ENCODE results near the gene PTPN22. TPM values are rescaled to one million over a fixed set of nuclear protein-coding genes. Genes with fewer than 3 reads are reported as not detected.
A peak's percentile ranks its signal among the peaks of the same experiment; 100 is the strongest.

Gene PTPN22
- total and polyA plus RNA-seq, 9 of the 15 experiments (the other 6 are each of a cell fraction or from before 2014, with no cell fraction given), result 0.45 to 4.6 (median 1.1) TPM

DNA sequence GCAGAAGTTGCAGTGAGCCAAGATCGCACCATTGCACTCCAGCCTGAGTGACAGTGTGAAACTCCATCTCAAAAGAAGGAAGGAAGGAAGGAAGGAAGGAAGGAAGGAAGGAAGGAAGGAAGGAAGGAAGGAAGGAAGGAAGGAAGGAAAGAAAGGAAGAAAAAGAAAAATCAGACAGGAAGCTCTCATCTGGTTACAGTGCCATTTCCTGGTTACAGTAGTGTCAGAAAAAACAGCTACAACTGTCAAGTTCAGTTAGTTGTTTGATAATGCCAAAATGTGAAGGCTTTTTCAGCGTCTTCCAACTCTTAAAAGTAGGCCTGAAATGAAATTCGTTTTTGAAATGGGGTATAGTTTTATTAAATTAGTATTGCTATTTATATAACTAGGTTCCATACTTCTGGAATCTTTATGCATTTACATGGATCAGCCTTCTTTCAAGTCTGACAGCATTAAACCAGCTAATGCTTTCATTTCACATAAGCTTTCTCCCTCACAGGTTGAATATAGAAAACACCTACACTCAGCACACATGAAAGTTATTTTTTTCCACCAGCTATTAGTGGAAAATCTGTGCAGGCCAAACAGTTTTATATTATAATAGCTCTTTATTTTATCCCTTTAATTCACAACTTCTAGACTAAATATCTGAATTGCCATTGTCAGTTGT, 21.2 kb downstream of the PTPN22 start:
- Histone ChIP-seq H3K36me3 (ENCODE audit: control insufficient read depth, insufficient read depth, low read length) (no peaks in the 10 kb centered on the region), H3K4me1 (replicated peaks in 1 of 2; ENCODE audit: control insufficient read depth in 2 of 2, insufficient read depth in 2 of 2, low read length in 2 of 2) (no peaks in the 10 kb centered on the region), H4K20me1 (replicated peaks; ENCODE audit: control insufficient read depth, insufficient read depth, low read length) (no peaks in the 10 kb centered on the region), H3K27ac (ENCODE audit: extremely low read depth, low read depth, low read length) (no peak overlapping the region), H3K79me2 (ENCODE audit: control insufficient read depth, insufficient read depth, low read length) (no peaks in the 10 kb centered on the region), H3K4me2 (ENCODE audit: insufficient read depth, low read length) (no peak overlapping the region), H3K9me1 (ENCODE audit: control insufficient read depth, insufficient read depth, low read length) (no peaks in the 10 kb centered on the region), H2AFZ (ENCODE audit: low read depth, low read length) (0 out of 2 replicates have a peak overlapping the region, but pooled peaks have one; percentile 46), H3K4me3 (no peak overlapping the region), H3K27me3 (ENCODE audit: control insufficient read depth in 2 of 2, insufficient read depth in 2 of 2, low read length in 2 of 2) (no peaks in the 10 kb centered on the region), H3K9me3 (replicated peaks; ENCODE audit: control insufficient read depth, insufficient read depth, low read depth, low read length) (no peaks in the 10 kb centered on the region), H3K9ac (ENCODE audit: insufficient read depth in 1 of 2, low read depth in 2 of 2, low read length in 2 of 2) (no peak overlapping the region)
- BruUV-seq (replicated peaks), result no TSS peak
- ChIA-PET CTCF (ENCODE audit: low intra/inter-chr PET ratio) (no interaction called here), POLR2A (interaction anchor here (0.7 to 2.5 kb wide), 4 partner anchors 9 to 91 kb away, joined by 3 to 7 read pairs (median 4); partner anchors contain the start of gene PHTF1)
- WGBS (ENCODE audit: insufficient coverage, low coverage, missing lambda C conversion rate), result 28% methylated on average over 3 of the region's 3 CpGs
- no peak for FAIRE-seq
- no peak for ATAC-seq
- in situ Hi-C loops (cut with MboI) (no loop called here), intact Hi-C loops (cut with micrococcal nuclease) (no loop called here)
- DNase-seq (ENCODE audit: extremely low read depth in 1 of 4, low spot score in 3 of 4), result no peak
- TF ChIP-seq, protein P1, sequence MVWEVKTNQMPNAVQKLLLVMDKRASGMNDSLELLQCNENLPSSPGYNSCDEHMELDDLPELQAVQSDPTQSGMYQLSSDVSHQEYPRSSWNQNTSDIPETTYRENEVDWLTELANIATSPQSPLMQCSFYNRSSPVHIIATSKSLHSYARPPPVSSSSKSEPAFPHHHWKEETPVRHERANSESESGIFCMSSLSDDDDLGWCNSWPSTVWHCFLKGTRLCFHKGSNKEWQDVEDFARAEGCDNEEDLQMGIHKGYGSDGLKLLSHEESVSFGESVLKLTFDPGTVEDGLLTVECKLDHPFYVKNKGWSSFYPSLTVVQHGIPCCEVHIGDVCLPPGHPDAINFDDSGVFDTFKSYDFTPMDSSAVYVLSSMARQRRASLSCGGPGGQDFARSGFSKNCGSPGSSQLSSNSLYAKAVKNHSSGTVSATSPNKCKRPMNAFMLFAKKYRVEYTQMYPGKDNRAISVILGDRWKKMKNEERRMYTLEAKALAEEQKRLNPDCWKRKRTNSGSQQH (CRISPR knock-in tag; IDR thresholded peaks at IDR 0.05), result peak; percentile 73; the same call in 1 of the 2 replicates
- no peak for TF ChIP-seq LARP7 (IDR thresholded peaks at IDR 0.05)
- no peak for TF ChIP-seq TRIM24 (IDR thresholded peaks at IDR 0.05)
- TF ChIP-seq GATAD2A (IDR thresholded peaks at IDR 0.05), result no peak
- no peak for TF ChIP-seq ARID4B (CRISPR knock-in tag; IDR thresholded peaks at IDR 0.05)

Data from K562 (cell line).